Measurements from ENCODE around the gene STRADB.

STRADB gene

DNA sequence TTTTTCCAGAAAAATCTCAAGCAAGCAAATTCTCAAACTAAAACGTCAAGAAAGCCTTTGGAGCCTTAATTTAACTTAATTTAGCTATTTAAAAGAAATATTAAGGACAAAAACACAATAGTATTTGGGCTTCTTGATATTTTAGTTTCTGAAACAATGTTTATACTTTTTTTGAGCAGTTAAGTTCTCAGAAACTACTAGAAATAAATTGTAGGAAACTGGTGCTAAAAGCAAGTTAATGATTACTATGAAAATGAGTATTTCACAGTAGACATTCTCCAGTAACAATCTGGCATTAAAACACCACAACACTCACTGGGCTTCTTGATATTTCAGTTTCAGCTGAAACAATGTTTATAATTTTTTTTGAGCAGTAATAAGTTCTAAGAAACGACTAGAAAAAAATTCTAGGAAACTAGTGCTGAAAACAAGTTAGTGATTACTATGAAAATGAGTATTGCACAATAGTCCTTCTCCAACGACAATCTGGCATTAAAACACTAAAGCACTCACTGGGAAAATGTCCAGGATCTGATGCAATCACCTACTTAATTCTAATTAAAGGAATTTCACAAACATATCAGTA lies 45.4 kb upstream of the STRADB start:
- peak overlapping the region; percentile 68 for H3K27ac ChIP-seq
- no peak for TF ChIP-seq CTCF (conservative IDR thresholded peaks at IDR 0.05; ENCODE audit: low read depth)
- CTCF ChIA-PET, result no interaction called here
- DNase-seq (ENCODE audit: low spot score), result peak; percentile 30
- POLR2A ChIA-PET (ENCODE audit: low non-redundant PET), result no interaction called here

- CTCF ChIA-PET, result no interaction called here
- H3K27ac ChIP-seq, result no peak overlapping the region
Observed at GRCh38 chr2:201407265-201407664, 44.3 kb upstream of the STRADB start.

GRCh38 chr2:201408931-201409330 lies 42.6 kb upstream of the STRADB start:
- DNase-seq (ENCODE audit: low spot score), result no peak
- TF ChIP-seq CTCF (conservative IDR thresholded peaks at IDR 0.05; ENCODE audit: low read depth), result no peak
- no peak overlapping the region for H3K27ac ChIP-seq
- ChIA-PET POLR2A (ENCODE audit: low non-redundant PET) (no interaction called here), CTCF (no interaction called here)

More at GRCh38 chr2:201407265-201407664, 44.3 kb upstream of the STRADB start:
- POLR2A ChIA-PET (ENCODE audit: low non-redundant PET), result no interaction called here
- DNase-seq (ENCODE audit: low spot score), result no peak
- no peak for TF ChIP-seq CTCF (conservative IDR thresholded peaks at IDR 0.05; ENCODE audit: low read depth)

- TF ChIP-seq CTCF (conservative IDR thresholded peaks at IDR 0.05; ENCODE audit: low read depth), result no peak
- ChIA-PET POLR2A (ENCODE audit: low non-redundant PET) (no interaction called here), CTCF (no interaction called here)
- no peak overlapping the region for H3K27ac ChIP-seq
- no peak for DNase-seq (ENCODE audit: low spot score)
Observed at GRCh38 chr2:201411421-201411820, 40.1 kb upstream of the STRADB start.

DNA sequence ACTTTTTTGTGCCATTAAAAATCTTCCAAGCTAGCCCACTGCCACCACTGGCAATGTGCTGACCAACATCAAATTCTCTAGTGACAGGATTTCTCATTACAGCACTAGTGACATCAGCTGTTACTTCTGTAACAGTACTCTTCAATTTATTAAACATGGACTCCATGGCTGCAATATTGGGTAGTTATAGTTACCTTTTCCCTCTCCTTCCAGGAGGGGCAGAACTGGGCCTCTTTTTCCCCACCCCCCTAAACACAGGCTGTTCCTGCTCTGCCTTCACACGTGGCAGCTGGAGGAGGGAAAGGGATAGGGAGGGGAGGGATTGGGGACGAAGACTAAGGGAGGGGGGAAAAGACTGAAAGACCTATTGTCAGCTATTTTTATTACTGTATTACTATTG lies 38.4 kb upstream of the STRADB start:
- ChIA-PET POLR2A (ENCODE audit: low non-redundant PET) (no interaction called here), CTCF (interaction anchor here (0.5 to 0.6 kb wide), 2 partner anchors 17 to 187 kb away, joined by 3 read pairs; no protein-coding TSS in a partner anchor)
- no peak overlapping the region for H3K27ac ChIP-seq
- no peak for TF ChIP-seq CTCF (conservative IDR thresholded peaks at IDR 0.05; ENCODE audit: low read depth)
- DNase-seq (ENCODE audit: low spot score), result no peak

DNA sequence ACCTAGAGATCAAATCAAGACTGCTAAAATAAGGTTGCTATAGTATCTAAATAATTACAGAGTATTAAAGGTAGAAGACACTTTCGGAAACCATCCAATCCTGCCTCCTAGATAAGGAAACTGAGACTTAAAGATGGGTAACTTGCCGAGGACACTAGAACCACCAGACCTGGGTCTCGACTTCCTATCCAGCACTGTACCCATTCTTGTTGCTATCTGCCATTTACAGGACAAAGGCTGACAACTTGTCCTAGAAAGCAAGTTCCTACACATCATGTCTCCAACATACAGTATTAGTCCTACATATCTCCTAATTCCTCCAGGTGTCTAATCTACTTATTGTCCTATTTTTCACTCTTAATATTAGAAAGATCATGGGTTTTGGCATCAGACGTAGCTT lies 38.0 kb upstream of the STRADB start:
- no peak overlapping the region for H3K27ac ChIP-seq
- no peak for DNase-seq (ENCODE audit: low spot score)
- no peak for TF ChIP-seq CTCF (conservative IDR thresholded peaks at IDR 0.05; ENCODE audit: low read depth)
- ChIA-PET CTCF (interaction anchor here (0.5 kb wide), 1 partner anchor 187 kb away, joined by 3 read pairs; no protein-coding TSS in a partner anchor), POLR2A (ENCODE audit: low non-redundant PET) (no interaction called here)
